ENCODE results near the gene CNNM3. TPM values are rescaled to one million over a fixed set of nuclear protein-coding genes. Genes with fewer than 3 reads are reported as not detected.

CNNM3 gene
- total RNA-seq, 1 donor from 2014 or later: 14.7 TPM

- TF ChIP-seq CTCF (IDR thresholded peaks at IDR 0.05; ENCODE audit: unreplicated experiment): no peak
- Mint-ChIP-seq H3K27me3 (ENCODE audit: unreplicated experiment) (no peaks in the 10 kb centered on the region), H3K36me3 (ENCODE audit: low read depth, unreplicated experiment) (no peaks in the 10 kb centered on the region), H3K4me3 (ENCODE audit: unreplicated experiment) (no peak overlapping the region), H3K4me1 (ENCODE audit: unreplicated experiment) (peaks cover 2% of the 10 kb centered on the region), H3K27ac (ENCODE audit: unreplicated experiment) (no peak overlapping the region), H3K9me3 (ENCODE audit: unreplicated experiment) (no peaks in the 10 kb centered on the region)
- DNase-seq (ENCODE audit: low spot score): no peak
Measured at GRCh38 chr2:96775160-96775559, 40.9 kb upstream of the CNNM3 start.

- TF ChIP-seq CTCF (IDR thresholded peaks at IDR 0.05; ENCODE audit: unreplicated experiment): no peak
- H3K4me3 Mint-ChIP-seq (ENCODE audit: unreplicated experiment): no peak overlapping the region
- peaks cover 2% of the 10 kb centered on the region for H3K27me3 Mint-ChIP-seq (ENCODE audit: unreplicated experiment)
- no peaks in the 10 kb centered on the region for H3K36me3 Mint-ChIP-seq (ENCODE audit: low read depth, unreplicated experiment)
- H3K27ac Mint-ChIP-seq (ENCODE audit: unreplicated experiment): no peak overlapping the region
- no peaks in the 10 kb centered on the region for H3K4me1 Mint-ChIP-seq (ENCODE audit: unreplicated experiment)
- no peak for DNase-seq (ENCODE audit: low spot score)
- no peaks in the 10 kb centered on the region for H3K9me3 Mint-ChIP-seq (ENCODE audit: unreplicated experiment)
Measured at GRCh38 chr2:96783388-96783787, 32.7 kb upstream of the CNNM3 start.

GRCh38 chr2:96787411-96787810 is 28.7 kb upstream of the CNNM3 start:
- no peaks in the 10 kb centered on the region for H3K36me3 Mint-ChIP-seq (ENCODE audit: low read depth, unreplicated experiment)
- H3K4me1 Mint-ChIP-seq (ENCODE audit: unreplicated experiment): no peaks in the 10 kb centered on the region
- no peaks in the 10 kb centered on the region for H3K9me3 Mint-ChIP-seq (ENCODE audit: unreplicated experiment)
- peaks cover 2% of the 10 kb centered on the region for H3K27me3 Mint-ChIP-seq (ENCODE audit: unreplicated experiment)
- TF ChIP-seq CTCF (IDR thresholded peaks at IDR 0.05; ENCODE audit: unreplicated experiment): no peak
- no peak overlapping the region for H3K27ac Mint-ChIP-seq (ENCODE audit: unreplicated experiment)
- no peak overlapping the region for H3K4me3 Mint-ChIP-seq (ENCODE audit: unreplicated experiment)
- DNase-seq (ENCODE audit: low spot score): no peak

- Mint-ChIP-seq H3K4me3 (ENCODE audit: unreplicated experiment) (no peak overlapping the region), H3K4me1 (ENCODE audit: unreplicated experiment) (no peaks in the 10 kb centered on the region), H3K36me3 (ENCODE audit: low read depth, unreplicated experiment) (no peaks in the 10 kb centered on the region), H3K27me3 (ENCODE audit: unreplicated experiment) (peaks cover 2% of the 10 kb centered on the region), H3K9me3 (ENCODE audit: unreplicated experiment) (no peaks in the 10 kb centered on the region), H3K27ac (ENCODE audit: unreplicated experiment) (no peak overlapping the region)
- TF ChIP-seq CTCF (IDR thresholded peaks at IDR 0.05; ENCODE audit: unreplicated experiment): no peak
- DNase-seq (ENCODE audit: low spot score): no peak
Measured at GRCh38 chr2:96788442-96789244, 27.4 kb upstream of the CNNM3 start.

- H3K27ac Mint-ChIP-seq (ENCODE audit: unreplicated experiment): no peak overlapping the region
- no peaks in the 10 kb centered on the region for H3K36me3 Mint-ChIP-seq (ENCODE audit: low read depth, unreplicated experiment)
Measured at GRCh38 chr2:96789245-96789617, 26.8 kb upstream of the CNNM3 start.

More at GRCh38 chr2:96789245-96789617, 26.8 kb upstream of the CNNM3 start:
- H3K4me1 Mint-ChIP-seq (ENCODE audit: unreplicated experiment): no peaks in the 10 kb centered on the region
- no peaks in the 10 kb centered on the region for H3K9me3 Mint-ChIP-seq (ENCODE audit: unreplicated experiment)
- no peak for TF ChIP-seq CTCF (IDR thresholded peaks at IDR 0.05; ENCODE audit: unreplicated experiment)
- no peak overlapping the region for H3K4me3 Mint-ChIP-seq (ENCODE audit: unreplicated experiment)
- H3K27me3 Mint-ChIP-seq (ENCODE audit: unreplicated experiment): peaks cover 2% of the 10 kb centered on the region
- no peak for DNase-seq (ENCODE audit: low spot score)

Data from endothelial cell (in vitro differentiated cells).